HEK293 (cell line): Measurements from ENCODE around the gene BCL2.

Experiments
- CTCF ChIA-PET: fragments of 350-600 bp; formaldehyde crosslinking; extraction: SDS; loops from one replicate; lab custom pipeline; 2021; ENCODE audit warnings: antibody characterized with exemption; lab: Yijun Ruan, JAX
- POLR2A ChIA-PET: fragments of 300-600 bp; formaldehyde crosslinking; extraction: SDS; loops from one replicate; lab custom pipeline; 2020; ENCODE audit warnings: antibody characterized with exemption, inconsistent platforms; lab: Yijun Ruan, JAX
- H3K27ac ChIP-seq: fragments of 200-500 bp; sonication (Bioruptor generic); 2 replicates; pipeline ENCODE4 v1.5.1; 2014; ENCODE audit warnings: low read depth, low read length, control low read depth, inconsistent platforms; ENCODE audit errors: extremely low read depth
- H3K36me3 ChIP-seq, 2 experiments: fragments of 200-500 bp in 1 of 2; sonication (Bioruptor generic) in 1 of 2; 1 replicate in 1 of 2; 2 replicates in 1 of 2; pipeline ENCODE4 v1.5.1; 2014 to 2017; ENCODE audit warnings: inconsistent platforms in 2 of 2, low read length in 2 of 2; ENCODE audit not compliant: control insufficient read depth in 2 of 2, insufficient read depth in 1 of 2
- H3K4me1 ChIP-seq: fragments of 200-500 bp; sonication (Bioruptor generic); 2 replicates; pipeline ENCODE4 v1.5.1; 2014; ENCODE audit warnings: mild to moderate bottlenecking, low read length, inconsistent platforms; ENCODE audit not compliant: control insufficient read depth, insufficient read depth
- H3K4me3 ChIP-seq: 2 replicates; pipeline ENCODE4 v1.5.1; 2011; ENCODE audit warnings: low read depth, mild to moderate bottlenecking, control low read depth, low read length, moderate library complexity
- H3K9me3 ChIP-seq: fragments of 200-500 bp; sonication (Bioruptor generic); 2 replicates; pipeline ENCODE4 v1.5.1; 2014; ENCODE audit warnings: low read depth, low read length, inconsistent platforms; ENCODE audit not compliant: control insufficient read depth, insufficient read depth
- FEZF1 ChIP-seq: fragments of 450-650 bp; formaldehyde crosslinking; IDR thresholded peaks from 2 replicates; pipeline ENCODE4 v1.5.1; 2016; ENCODE audit warnings: missing biosample characterization, missing genetic modification characterization
- GFI1B ChIP-seq: fragments of 450-650 bp; formaldehyde crosslinking; IDR thresholded peaks from 2 replicates; pipeline ENCODE4 v1.5.1; 2016; ENCODE audit warnings: missing biosample characterization, missing genetic modification characterization
- GLIS1 ChIP-seq: fragments of 450-650 bp; formaldehyde crosslinking; IDR thresholded peaks from 2 replicates; pipeline ENCODE4 v1.5.1; 2016; ENCODE audit warnings: missing biosample characterization, missing genetic modification characterization
- KLF10 ChIP-seq: fragments of 450-650 bp; IDR thresholded peaks from 2 replicates; pipeline ENCODE4 v1.5.1; 2018; ENCODE audit warnings: missing biosample characterization, mild to moderate bottlenecking, missing genetic modification characterization
- OVOL3 ChIP-seq: fragments of 450-650 bp; formaldehyde crosslinking; IDR thresholded peaks from 2 replicates; pipeline ENCODE4 v1.5.1; 2016; ENCODE audit warnings: missing biosample characterization, missing genetic modification characterization
- SP2 ChIP-seq: fragments of 450-650 bp; formaldehyde crosslinking; IDR thresholded peaks from 2 replicates; pipeline ENCODE4 v1.5.1; 2016; ENCODE audit warnings: missing biosample characterization, missing genetic modification characterization
- ZBTB20 ChIP-seq: fragments of 450-650 bp; formaldehyde crosslinking; IDR thresholded peaks from 2 replicates; pipeline ENCODE4 v1.5.1; 2016; ENCODE audit warnings: missing biosample characterization, missing genetic modification characterization
- ZBTB8A ChIP-seq: fragments of 450-650 bp; formaldehyde crosslinking; IDR thresholded peaks from 2 replicates; pipeline ENCODE4 v1.5.1; 2016; ENCODE audit warnings: missing biosample characterization, missing genetic modification characterization
- ZEB2 ChIP-seq: fragments of 450-650 bp; formaldehyde crosslinking; IDR thresholded peaks from 2 replicates; pipeline ENCODE4 v1.5.1; 2016; ENCODE audit warnings: missing biosample characterization, missing genetic modification characterization
- ZFP37 ChIP-seq: fragments of 450-650 bp; formaldehyde crosslinking; IDR thresholded peaks from 2 replicates; pipeline ENCODE4 v1.5.1; 2016; ENCODE audit warnings: missing biosample characterization, missing genetic modification characterization
- ZNF10 ChIP-seq: fragments of 450-650 bp; formaldehyde crosslinking; IDR thresholded peaks from 2 replicates; pipeline ENCODE4 v1.5.1; 2017; ENCODE audit warnings: missing biosample characterization, missing genetic modification characterization
- ZNF292 ChIP-seq: fragments of 450-650 bp; formaldehyde crosslinking; IDR thresholded peaks from 2 replicates; pipeline ENCODE4 v1.5.1; 2016; ENCODE audit warnings: low read depth, missing biosample characterization, missing genetic modification characterization, borderline replicate concordance
- ZNF311 ChIP-seq: fragments of 450-650 bp; formaldehyde crosslinking; IDR thresholded peaks from 2 replicates; pipeline ENCODE4 v1.5.1; 2017; ENCODE audit warnings: missing biosample characterization, missing genetic modification characterization, borderline replicate concordance
- ZNF324 ChIP-seq: fragments of 450-650 bp; formaldehyde crosslinking; IDR thresholded peaks from 2 replicates; pipeline ENCODE4 v1.5.1; 2016; ENCODE audit warnings: missing biosample characterization, missing genetic modification characterization
- ZNF335 ChIP-seq: fragments of 450-650 bp; formaldehyde crosslinking; conservative IDR thresholded peaks from 2 replicates; pipeline ENCODE4 v1.5.1; 2016; ENCODE audit warnings: missing biosample characterization, missing genetic modification characterization
- ZNF391 ChIP-seq: fragments of 450-650 bp; formaldehyde crosslinking; IDR thresholded peaks from 2 replicates; pipeline ENCODE4 v1.5.1; 2016; ENCODE audit warnings: low read depth, missing biosample characterization, missing genetic modification characterization, borderline replicate concordance
- ZNF549 ChIP-seq: fragments of 450-650 bp; IDR thresholded peaks from 2 replicates; pipeline ENCODE4 v1.5.1; 2018; ENCODE audit warnings: missing biosample characterization, missing genetic modification characterization, mild to moderate bottlenecking, inconsistent platforms, moderate library complexity
- ZNF561 ChIP-seq: fragments of 450-650 bp; IDR thresholded peaks from 2 replicates; pipeline ENCODE4 v1.5.1; 2018; ENCODE audit warnings: missing biosample characterization, missing genetic modification characterization, borderline replicate concordance
- ZNF596 ChIP-seq: fragments of 450-650 bp; IDR thresholded peaks from 2 replicates; pipeline ENCODE4 v1.5.0; 2018; ENCODE audit warnings: missing biosample characterization, mild to moderate bottlenecking, missing genetic modification characterization, moderate library complexity
- ZNF629 ChIP-seq: fragments of 450-650 bp; formaldehyde crosslinking; IDR thresholded peaks from 2 replicates; pipeline ENCODE4 v1.5.1; 2017; ENCODE audit warnings: missing biosample characterization, missing genetic modification characterization
- ZNF654 ChIP-seq: fragments of 450-650 bp; formaldehyde crosslinking; IDR thresholded peaks from 2 replicates; pipeline ENCODE4 v1.5.1; 2016; ENCODE audit warnings: low read depth, missing biosample characterization, missing genetic modification characterization
- ZNF658 ChIP-seq: fragments of 450-650 bp; formaldehyde crosslinking; IDR thresholded peaks from 2 replicates; pipeline ENCODE4; 2016; ENCODE audit warnings: missing biosample characterization, missing genetic modification characterization
- ZNF664 ChIP-seq: fragments of 450-650 bp; formaldehyde crosslinking; IDR thresholded peaks from 2 replicates; pipeline ENCODE4 v1.5.1; 2016; ENCODE audit warnings: missing biosample characterization, missing genetic modification characterization
- ZNF843 ChIP-seq: fragments of 450-650 bp; formaldehyde crosslinking; IDR thresholded peaks from 2 replicates; pipeline ENCODE4 v1.5.1; 2016; ENCODE audit warnings: missing biosample characterization, missing genetic modification characterization
- ZSCAN16 ChIP-seq: fragments of 450-650 bp; formaldehyde crosslinking; IDR thresholded peaks from 2 replicates; pipeline ENCODE4 v1.5.1; 2016; ENCODE audit warnings: missing biosample characterization, missing genetic modification characterization
- TF ChIP-seq, protein P1 (sequence below): fragments of 450-650 bp; formaldehyde crosslinking; IDR thresholded peaks from 2 replicates; pipeline ENCODE4 v1.5.1; 2017; ENCODE audit warnings: missing biosample characterization, missing genetic modification characterization
- TF ChIP-seq, protein P2 (sequence below): fragments of 450-650 bp; formaldehyde crosslinking; IDR thresholded peaks from 2 replicates; pipeline ENCODE4 v1.5.1; 2017; ENCODE audit warnings: missing biosample characterization, missing genetic modification characterization
- TF ChIP-seq, protein P3 (sequence below): fragments of 450-650 bp; formaldehyde crosslinking; IDR thresholded peaks from 2 replicates; pipeline ENCODE4 v1.5.1; 2017; ENCODE audit warnings: missing biosample characterization, missing genetic modification characterization
- TF ChIP-seq, protein P4 (sequence below): fragments of 450-650 bp; IDR thresholded peaks from 2 replicates; pipeline ENCODE4 v1.5.1; 2018; ENCODE audit warnings: missing biosample characterization, mild to moderate bottlenecking, missing genetic modification characterization

BCL2 gene

DNA sequence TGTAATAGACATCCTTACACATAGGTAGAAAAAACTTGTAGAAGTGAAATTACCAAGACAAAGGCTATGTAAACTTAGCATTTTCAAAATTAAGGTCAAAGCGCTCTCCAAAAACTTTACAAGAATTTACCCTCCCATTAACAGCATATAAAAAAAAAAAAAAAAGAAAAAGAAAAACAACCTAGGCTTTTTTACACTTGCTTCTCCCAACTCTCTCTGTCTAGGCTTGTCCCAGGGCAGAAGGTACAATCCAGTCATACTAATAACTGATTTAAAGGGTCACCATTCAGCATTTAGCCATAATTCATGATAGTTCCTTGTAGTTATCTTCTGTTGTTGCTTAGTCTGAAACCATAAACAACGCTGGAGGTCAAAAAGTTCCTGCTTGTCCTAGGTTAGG lies 130.5 kb downstream of the BCL2 start:
- POLR2A ChIA-PET, result no interaction called here
- TF ChIP-seq, protein P1, sequence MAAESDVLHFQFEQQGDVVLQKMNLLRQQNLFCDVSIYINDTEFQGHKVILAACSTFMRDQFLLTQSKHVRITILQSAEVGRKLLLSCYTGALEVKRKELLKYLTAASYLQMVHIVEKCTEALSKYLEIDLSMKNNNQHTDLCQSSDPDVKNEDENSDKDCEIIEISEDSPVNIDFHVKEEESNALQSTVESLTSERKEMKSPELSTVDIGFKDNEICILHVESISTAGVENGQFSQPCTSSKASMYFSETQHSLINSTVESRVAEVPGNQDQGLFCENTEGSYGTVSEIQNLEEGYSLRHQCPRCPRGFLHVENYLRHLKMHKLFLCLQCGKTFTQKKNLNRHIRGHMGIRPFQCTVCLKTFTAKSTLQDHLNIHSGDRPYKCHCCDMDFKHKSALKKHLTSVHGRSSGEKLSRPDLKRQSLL, result no peak
- peak; percentile 54; the same call in 1 of the 2 replicates for TF ChIP-seq ZNF843 (tag by site-specific recombination)
- TF ChIP-seq ZSCAN16 (tag by site-specific recombination), result no peak
- TF ChIP-seq ZFP37 (tag by site-specific recombination), result no peak
- TF ChIP-seq ZBTB20, result peak; percentile 80
- no peak for TF ChIP-seq ZEB2 (tag by site-specific recombination)
- TF ChIP-seq ZNF658, result no peak
- TF ChIP-seq, protein P2, sequence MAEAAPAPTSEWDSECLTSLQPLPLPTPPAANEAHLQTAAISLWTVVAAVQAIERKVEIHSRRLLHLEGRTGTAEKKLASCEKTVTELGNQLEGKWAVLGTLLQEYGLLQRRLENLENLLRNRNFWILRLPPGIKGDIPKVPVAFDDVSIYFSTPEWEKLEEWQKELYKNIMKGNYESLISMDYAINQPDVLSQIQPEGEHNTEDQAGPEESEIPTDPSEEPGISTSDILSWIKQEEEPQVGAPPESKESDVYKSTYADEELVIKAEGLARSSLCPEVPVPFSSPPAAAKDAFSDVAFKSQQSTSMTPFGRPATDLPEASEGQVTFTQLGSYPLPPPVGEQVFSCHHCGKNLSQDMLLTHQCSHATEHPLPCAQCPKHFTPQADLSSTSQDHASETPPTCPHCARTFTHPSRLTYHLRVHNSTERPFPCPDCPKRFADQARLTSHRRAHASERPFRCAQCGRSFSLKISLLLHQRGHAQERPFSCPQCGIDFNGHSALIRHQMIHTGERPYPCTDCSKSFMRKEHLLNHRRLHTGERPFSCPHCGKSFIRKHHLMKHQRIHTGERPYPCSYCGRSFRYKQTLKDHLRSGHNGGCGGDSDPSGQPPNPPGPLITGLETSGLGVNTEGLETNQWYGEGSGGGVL (tag by site-specific recombination), result no peak
- no peak for TF ChIP-seq ZBTB8A (tag by site-specific recombination)
- TF ChIP-seq ZNF654 (tag by site-specific recombination), result no peak
- peak; percentile 59 for TF ChIP-seq FEZF1 (tag by site-specific recombination)
- no peak for TF ChIP-seq KLF10 (tag by site-specific recombination)
- no peak for TF ChIP-seq ZNF10 (tag by site-specific recombination)
- no peak for TF ChIP-seq SP2
- TF ChIP-seq ZNF561, result no peak
- TF ChIP-seq, protein P3, sequence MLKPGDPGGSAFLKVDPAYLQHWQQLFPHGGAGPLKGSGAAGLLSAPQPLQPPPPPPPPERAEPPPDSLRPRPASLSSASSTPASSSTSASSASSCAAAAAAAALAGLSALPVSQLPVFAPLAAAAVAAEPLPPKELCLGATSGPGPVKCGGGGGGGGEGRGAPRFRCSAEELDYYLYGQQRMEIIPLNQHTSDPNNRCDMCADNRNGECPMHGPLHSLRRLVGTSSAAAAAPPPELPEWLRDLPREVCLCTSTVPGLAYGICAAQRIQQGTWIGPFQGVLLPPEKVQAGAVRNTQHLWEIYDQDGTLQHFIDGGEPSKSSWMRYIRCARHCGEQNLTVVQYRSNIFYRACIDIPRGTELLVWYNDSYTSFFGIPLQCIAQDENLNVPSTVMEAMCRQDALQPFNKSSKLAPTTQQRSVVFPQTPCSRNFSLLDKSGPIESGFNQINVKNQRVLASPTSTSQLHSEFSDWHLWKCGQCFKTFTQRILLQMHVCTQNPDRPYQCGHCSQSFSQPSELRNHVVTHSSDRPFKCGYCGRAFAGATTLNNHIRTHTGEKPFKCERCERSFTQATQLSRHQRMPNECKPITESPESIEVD (tag by site-specific recombination), result peak; percentile 83
- TF ChIP-seq ZNF335 (tag by site-specific recombination), result no peak
- no peak for TF ChIP-seq ZNF629 (tag by site-specific recombination)
- TF ChIP-seq, protein P4, sequence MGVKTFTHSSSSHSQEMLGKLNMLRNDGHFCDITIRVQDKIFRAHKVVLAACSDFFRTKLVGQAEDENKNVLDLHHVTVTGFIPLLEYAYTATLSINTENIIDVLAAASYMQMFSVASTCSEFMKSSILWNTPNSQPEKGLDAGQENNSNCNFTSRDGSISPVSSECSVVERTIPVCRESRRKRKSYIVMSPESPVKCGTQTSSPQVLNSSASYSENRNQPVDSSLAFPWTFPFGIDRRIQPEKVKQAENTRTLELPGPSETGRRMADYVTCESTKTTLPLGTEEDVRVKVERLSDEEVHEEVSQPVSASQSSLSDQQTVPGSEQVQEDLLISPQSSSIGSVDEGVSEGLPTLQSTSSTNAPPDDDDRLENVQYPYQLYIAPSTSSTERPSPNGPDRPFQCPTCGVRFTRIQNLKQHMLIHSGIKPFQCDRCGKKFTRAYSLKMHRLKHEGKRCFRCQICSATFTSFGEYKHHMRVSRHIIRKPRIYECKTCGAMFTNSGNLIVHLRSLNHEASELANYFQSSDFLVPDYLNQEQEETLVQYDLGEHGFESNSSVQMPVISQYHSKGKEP, result no peak
- TF ChIP-seq ZNF391 (tag by site-specific recombination), result no peak
- TF ChIP-seq OVOL3 (tag by site-specific recombination), result peak; percentile 74
- TF ChIP-seq ZNF549 (tag by site-specific recombination), result no peak
- TF ChIP-seq ZNF311, result no peak
- no peak for TF ChIP-seq ZNF596 (tag by site-specific recombination)
- TF ChIP-seq ZNF324 (tag by site-specific recombination), result no peak
- no peak for TF ChIP-seq ZNF292 (tag by site-specific recombination)
- peak; percentile 51; the same call in 1 of the 2 replicates for TF ChIP-seq ZNF664 (tag by site-specific recombination)
- TF ChIP-seq GFI1B, result 0 out of 2 replicates have a peak, but pooled peaks have one; percentile 12
- peak; percentile 70 for TF ChIP-seq GLIS1
- Histone ChIP-seq H3K27ac (no peak overlapping the region), H3K36me3 (no peaks in the 10 kb centered on the region), H3K9me3 (no peaks in the 10 kb centered on the region), H3K4me1 (peaks cover 48% of the 10 kb centered on the region), H3K4me3 (no peak overlapping the region)
- CTCF ChIA-PET, result interaction anchor here (0.8 kb wide), 1 partner anchor 108 kb away, joined by 3 read pairs; no protein-coding TSS in a partner anchor
